GM18861 (cell line): ENCODE data around the gene FGF4.

Source experiments
- ATAC-seq: cut with Tn5 transposase; IDR thresholded peaks from one replicate; pipeline ENCODE4 v1.9.1; 2021; ENCODE audit not compliant: unreplicated experiment

Gene FGF4

GRCh38 chr11:69729252-69729651 is 45.9 kb downstream of the FGF4 start:
- ATAC-seq, result no peak

DNA sequence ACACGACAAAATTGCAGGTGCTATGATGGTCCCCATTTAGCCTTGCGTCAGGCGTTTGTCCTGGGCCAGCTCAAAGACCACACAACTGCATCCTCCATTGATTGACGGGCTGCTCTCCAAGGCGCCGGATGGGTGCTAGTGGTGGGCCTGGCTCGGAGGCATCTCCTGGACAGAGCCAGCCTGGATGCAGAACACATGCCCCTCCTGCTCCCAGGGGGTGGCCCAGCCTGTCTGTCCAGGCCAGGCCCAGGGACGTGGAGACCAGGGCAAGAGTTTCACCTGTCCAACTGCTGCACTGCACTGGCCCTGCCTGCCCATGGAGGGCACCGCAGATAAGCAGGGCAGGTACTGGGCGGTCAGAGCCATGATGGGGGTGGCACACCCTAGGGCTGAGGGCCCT is 47.9 kb downstream of the FGF4 start:
- no peak for ATAC-seq

- ATAC-seq, result no peak
Observed at GRCh38 chr11:69726481-69726880, 48.7 kb downstream of the FGF4 start.

- no peak for ATAC-seq
Observed at GRCh38 chr11:69726019-69726418, 49.1 kb downstream of the FGF4 start.

- ATAC-seq, result no peak
Observed at GRCh38 chr11:69721745-69722144, 53.4 kb downstream of the FGF4 start.

DNA sequence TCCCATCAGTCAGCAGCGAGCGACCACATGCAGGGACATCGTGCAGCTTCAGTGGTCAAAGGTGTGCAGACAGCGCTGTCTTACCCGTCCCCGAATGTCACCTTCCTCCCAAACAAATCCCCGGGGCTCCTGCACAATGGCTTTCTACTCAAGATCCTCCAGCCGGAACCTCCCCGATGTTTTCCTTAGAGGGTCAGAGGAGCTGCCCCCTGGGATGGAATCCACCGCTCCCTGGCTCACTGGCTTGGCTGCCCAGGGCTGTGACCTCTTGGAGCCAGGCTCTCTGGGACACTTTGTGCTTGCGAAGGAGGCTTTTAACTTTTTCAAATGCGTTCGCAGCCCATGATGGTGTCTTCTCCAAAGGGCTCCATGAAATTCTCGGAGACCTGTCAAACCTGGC is 54.0 kb downstream of the FGF4 start:
- ATAC-seq, result no peak
